CD4-positive, alpha-beta T cell (primary cell): ENCODE results near the gene PNMA8A. TPM values are rescaled to one million over a fixed set of nuclear protein-coding genes. Genes with fewer than 3 reads are reported as not detected.

Source experiments
- ATAC-seq: fragments of 200-7000 bp; cut with Tn5 transposase; one replicate; pipeline ENCODE4 v1.10.0; 2022; ENCODE audit warnings: mild to moderate bottlenecking; ENCODE audit not compliant: poor library complexity
- CTCF ChIA-PET: fragments of 350-600 bp; sonication (Branson Sonifier 250); formaldehyde crosslinking; loops from one replicate; lab custom pipeline; 2021; ENCODE audit warnings: antibody characterized with exemption, inconsistent platforms; lab: Charles Lee
- POLR2A ChIA-PET: fragments of 350-600 bp; sonication (Branson Sonifier 250); formaldehyde crosslinking; loops from one replicate; lab custom pipeline; 2021; ENCODE audit warnings: antibody characterized with exemption, inconsistent platforms; lab: Charles Lee
- DNase-seq, 14 experiments: peaks; one replicate each; pipeline ENCODE4 v3.0.0-alpha.2; 2013 to 2020; ENCODE audit warnings: mixed read lengths in 2 of 14
- H3K27ac ChIP-seq, 2 donors: one replicate each; pipeline versions ENCODE4 v1.5.1 to v1.7.0; 2013; ENCODE audit warnings: low read length in 2 of 2, low read depth in 1 of 2, mild to moderate bottlenecking in 1 of 2
- H3K27me3 ChIP-seq, 2 experiments: 1 replicate in 1 of 2; 2 replicates in 1 of 2; pipeline versions ENCODE4 v1.6.1 to v1.7.0; 2013; ENCODE audit warnings: low read length in 2 of 2, control low read depth in 1 of 2, mild to moderate bottlenecking in 1 of 2, moderate library complexity in 1 of 2; ENCODE audit not compliant: insufficient read depth in 2 of 2, control insufficient read depth in 1 of 2
- H3K36me3 ChIP-seq: one replicate; pipeline ENCODE4 v1.6.1; 2013; ENCODE audit warnings: low read length, control low read depth; ENCODE audit not compliant: insufficient read depth
- H3K4me1 ChIP-seq: one replicate; pipeline ENCODE4 v1.6.1; 2013; ENCODE audit warnings: low read length, control low read depth; ENCODE audit not compliant: insufficient read depth
- H3K4me3 ChIP-seq: one replicate; pipeline ENCODE4 v1.5.1; 2013; ENCODE audit warnings: mild to moderate bottlenecking, low read length, moderate library complexity
- H3K9me3 ChIP-seq, 2 experiments: 1 replicate in 1 of 2; 2 replicates in 1 of 2; pipeline versions ENCODE4 v1.6.1 to v1.7.0; 2013; ENCODE audit warnings: low read length in 2 of 2, mild to moderate bottlenecking in 2 of 2, control low read depth in 1 of 2, moderate library complexity in 1 of 2; ENCODE audit not compliant: control insufficient read depth in 1 of 2, insufficient read depth in 1 of 2
- H3K27ac Mint-ChIP-seq: one replicate; pipeline ENCODE4 v1.8.0; 2020; ENCODE audit warnings: mixed read lengths
- H3K27me3 Mint-ChIP-seq: one replicate; pipeline ENCODE4 v1.8.0; 2021; ENCODE audit warnings: mixed read lengths
- H3K36me3 Mint-ChIP-seq: one replicate; pipeline ENCODE4 v1.8.0; 2021; ENCODE audit warnings: low read depth, mixed read lengths
- H3K4me1 Mint-ChIP-seq: one replicate; pipeline ENCODE4 v1.8.0; 2021; ENCODE audit warnings: low read depth, mixed read lengths
- H3K4me3 Mint-ChIP-seq: one replicate; pipeline ENCODE4 v1.8.0; 2020; ENCODE audit warnings: mild to moderate bottlenecking, mixed read lengths
- H3K9me3 Mint-ChIP-seq: one replicate; pipeline ENCODE4 v1.8.0; 2020; ENCODE audit warnings: mixed read lengths
- CTCF ChIP-seq: fragments of 200-600 bp; IDR thresholded peaks from one replicate; pipeline ENCODE4 v1.8.0; 2022; ENCODE audit warnings: antibody characterized with exemption, mild to moderate bottlenecking
- intact Hi-C, 2 experiments: fragments of 100-400 bp; cut with DNase I in 1 of 2; cut with micrococcal nuclease in 1 of 2; formaldehyde crosslinking; loops; one replicate each; pipeline versions ENCODE4 v1.15.1 to v1.9.0; 2023 to 2025; cut with DNase I, micrococcal nuclease
- total RNA-seq, 174 experiments: library from RNA in 2 of 174; stranded (reverse) in 2 of 174; gene quantifications; one replicate each; pipeline ENCODE4 v1.2.3 and lab custom pipeline; 2021 to 2026

PNMA8A gene
- total RNA-seq, 2 experiments from 2014 or later, result not detected

GRCh38 chr19:46427518-46428045, 43.8 kb downstream of the PNMA8A start:
- H3K4me3 ChIP-seq, result no peak overlapping the region
- H3K27me3 Mint-ChIP-seq, result peaks cover 78% of the 10 kb centered on the region
- CTCF ChIA-PET, result interaction anchor here (0.6 kb wide), 1 partner anchor 21 kb away, joined by 5 read pairs; no protein-coding TSS in a partner anchor
- no peaks in the 10 kb centered on the region for H3K36me3 ChIP-seq
- ATAC-seq, result no peak
- no peaks in the 10 kb centered on the region for H3K9me3 Mint-ChIP-seq
- no peak overlapping the region for H3K27ac ChIP-seq
- peak overlapping the region; percentile 40 for H3K4me3 Mint-ChIP-seq
- H3K27me3 ChIP-seq, result peaks cover 45 to 62% of the 10 kb centered on the region in 2 experiments
- no peak overlapping the region for H3K27ac Mint-ChIP-seq
- POLR2A ChIA-PET, result no interaction called here
- intact Hi-C loops, result no loop called here
- H3K4me1 ChIP-seq, result peaks cover 19% of the 10 kb centered on the region
- H3K9me3 ChIP-seq, result peaks cover 0 to 11% of the 10 kb centered on the region in 2 experiments
- peaks cover 31% of the 10 kb centered on the region for H3K4me1 Mint-ChIP-seq
- no peak for TF ChIP-seq CTCF
- DNase-seq, result no peak
- H3K36me3 Mint-ChIP-seq, result no peaks in the 10 kb centered on the region

GRCh38 chr19:46426506-46427162, 44.7 kb downstream of the PNMA8A start:
- CTCF ChIA-PET, result no interaction called here
- no peak for ATAC-seq
- peak overlapping the region; percentile 27 for H3K4me3 ChIP-seq

GRCh38 chr19:46426035-46426505, 45.3 kb downstream of the PNMA8A start:
- no peaks in the 10 kb centered on the region for H3K9me3 Mint-ChIP-seq
- H3K4me1 ChIP-seq, result peaks cover 19% of the 10 kb centered on the region
- H3K27me3 Mint-ChIP-seq, result peaks cover 74% of the 10 kb centered on the region
- peaks cover 0 to 11% of the 10 kb centered on the region in 2 experiments for H3K9me3 ChIP-seq
- H3K4me1 Mint-ChIP-seq, result peaks cover 31% of the 10 kb centered on the region
- no peak overlapping the region for H3K27ac Mint-ChIP-seq
- ATAC-seq (no peak), DNase-seq (no peak)
- peak overlapping the region; percentile 78 for H3K4me3 Mint-ChIP-seq
- H3K4me3 ChIP-seq, result peak overlapping the region; percentile 27
- POLR2A ChIA-PET, result no interaction called here
- H3K27me3 ChIP-seq, result peaks cover 52 to 62% of the 10 kb centered on the region in 2 experiments
- CTCF ChIA-PET, result no interaction called here
- H3K36me3 ChIP-seq, result no peaks in the 10 kb centered on the region
- H3K36me3 Mint-ChIP-seq, result no peaks in the 10 kb centered on the region
- no peak for TF ChIP-seq CTCF
- intact Hi-C loops, result no loop called here
- H3K27ac ChIP-seq, result no peak overlapping the region

More at GRCh38 chr19:46426506-46427162, 44.7 kb downstream of the PNMA8A start:
- Mint-ChIP-seq H3K36me3 (no peaks in the 10 kb centered on the region), H3K9me3 (no peaks in the 10 kb centered on the region), H3K27me3 (peaks cover 79% of the 10 kb centered on the region), H3K27ac (no peak overlapping the region), H3K4me3 (peak overlapping the region; percentile 78), H3K4me1 (peaks cover 31% of the 10 kb centered on the region)
- Histone ChIP-seq H3K27me3 (peaks cover 51 to 62% of the 10 kb centered on the region in 2 experiments), H3K4me1 (peaks cover 19% of the 10 kb centered on the region), H3K9me3 (peaks cover 0 to 11% of the 10 kb centered on the region in 2 experiments), H3K27ac (no peak overlapping the region), H3K36me3 (no peaks in the 10 kb centered on the region)
- intact Hi-C loops, result no loop called here
- no peak for TF ChIP-seq CTCF
- POLR2A ChIA-PET, result no interaction called here
- DNase-seq, result peak in 4 of 14 experiments; percentile 10 to 46 (median 33)
